GM21576 (cell line): Measurements from ENCODE around the gene ZNF326.
"Not testable (repeated sequence)": the region's sequence is repeated elsewhere in the genome, so short reads cannot be mapped to it uniquely, and the experiment has no call there.

Experiments used
- ATAC-seq: cut with Tn5 transposase; IDR thresholded peaks from one replicate; pipeline ENCODE4 v1.9.1; 2021; ENCODE audit warnings: mild to moderate bottlenecking, moderate library complexity; ENCODE audit not compliant: unreplicated experiment

The ZNF326 gene

DNA sequence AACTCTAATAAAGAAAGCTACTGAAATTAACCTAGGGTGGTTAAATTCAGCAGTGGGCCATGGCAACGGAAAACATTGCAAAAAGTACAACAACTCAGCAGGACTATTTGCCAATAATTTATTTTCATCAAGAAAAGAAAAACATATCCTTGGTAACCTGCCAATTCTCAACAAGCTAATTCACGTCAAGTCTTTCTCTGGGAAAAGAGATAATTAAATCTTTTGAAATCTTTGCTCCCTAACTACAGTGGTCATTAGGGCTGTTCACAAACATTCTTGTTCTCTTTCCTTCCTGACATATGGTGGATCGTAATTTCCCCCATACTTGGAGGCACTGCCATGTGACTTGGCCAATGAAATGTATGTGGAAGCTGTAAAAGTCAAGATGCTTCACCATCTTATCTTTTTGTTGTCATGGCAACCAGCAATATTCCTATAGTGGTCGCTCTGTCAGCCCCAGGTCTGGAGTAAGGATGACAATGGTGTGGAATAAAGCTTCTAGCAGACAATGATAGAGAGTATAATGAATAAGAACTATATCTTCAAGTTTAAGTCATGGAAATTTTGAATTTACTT lies 29.6 kb upstream of the ZNF326 start:
- ATAC-seq = no peak

DNA sequence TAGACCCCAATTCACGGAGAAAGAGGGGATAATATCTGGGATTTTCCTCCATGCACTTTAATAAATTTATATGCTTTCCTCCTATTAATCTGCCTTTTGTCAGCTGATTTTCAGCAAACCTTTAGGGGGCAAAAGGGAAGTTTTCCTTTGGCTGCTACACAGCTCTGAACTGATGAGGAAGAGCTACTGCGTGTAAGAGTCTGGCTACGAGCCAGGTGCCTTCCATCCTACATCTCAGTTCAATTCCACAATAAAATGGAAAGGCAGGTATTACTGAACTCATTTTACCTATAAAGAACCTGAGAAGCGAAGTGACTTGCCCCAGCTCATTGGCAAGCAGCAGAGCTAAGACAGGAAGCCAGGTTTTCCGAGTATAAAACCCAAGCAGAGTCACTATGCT lies 28.3 kb upstream of the ZNF326 start:
- no peak for ATAC-seq

DNA sequence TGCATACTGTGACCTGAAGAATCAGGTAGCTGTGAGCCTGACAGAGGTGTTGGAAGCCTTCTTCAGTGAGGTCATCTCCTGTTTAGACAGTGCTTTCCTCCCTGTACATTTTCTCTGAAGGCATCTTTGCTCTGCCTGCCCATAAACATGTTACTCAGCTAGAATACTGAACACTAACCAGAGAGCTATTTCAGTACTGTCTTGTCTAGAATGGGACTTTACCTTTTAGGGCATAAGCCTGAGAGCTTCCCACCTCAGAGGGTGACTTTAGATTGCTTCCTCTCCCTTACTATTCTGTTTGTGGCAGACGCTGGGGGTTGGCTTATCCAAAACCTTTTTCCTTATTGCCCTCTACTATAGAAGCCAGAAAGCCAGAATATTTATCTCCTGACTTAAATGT lies 23.3 kb upstream of the ZNF326 start:
- ATAC-seq = peak; percentile 83

DNA sequence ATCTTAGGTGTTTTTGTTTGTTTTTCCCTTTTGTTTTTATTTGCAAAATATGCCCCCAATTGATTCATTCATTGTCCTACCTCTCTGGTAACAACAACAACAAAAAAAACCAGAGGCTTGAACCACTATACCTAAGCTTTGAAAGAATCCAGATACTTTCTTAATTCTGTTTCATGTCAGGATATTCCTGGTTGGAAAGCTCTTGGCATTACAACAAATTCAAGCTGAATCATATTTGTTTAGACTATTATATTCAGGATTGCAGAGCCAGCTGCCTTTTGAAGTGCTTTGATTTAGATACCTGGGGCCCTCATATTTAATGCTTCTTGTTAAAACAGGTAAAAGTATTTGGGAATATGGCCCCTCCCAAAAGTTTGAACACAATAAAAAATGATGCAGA lies 22.9 kb upstream of the ZNF326 start:
- no peak for ATAC-seq

DNA sequence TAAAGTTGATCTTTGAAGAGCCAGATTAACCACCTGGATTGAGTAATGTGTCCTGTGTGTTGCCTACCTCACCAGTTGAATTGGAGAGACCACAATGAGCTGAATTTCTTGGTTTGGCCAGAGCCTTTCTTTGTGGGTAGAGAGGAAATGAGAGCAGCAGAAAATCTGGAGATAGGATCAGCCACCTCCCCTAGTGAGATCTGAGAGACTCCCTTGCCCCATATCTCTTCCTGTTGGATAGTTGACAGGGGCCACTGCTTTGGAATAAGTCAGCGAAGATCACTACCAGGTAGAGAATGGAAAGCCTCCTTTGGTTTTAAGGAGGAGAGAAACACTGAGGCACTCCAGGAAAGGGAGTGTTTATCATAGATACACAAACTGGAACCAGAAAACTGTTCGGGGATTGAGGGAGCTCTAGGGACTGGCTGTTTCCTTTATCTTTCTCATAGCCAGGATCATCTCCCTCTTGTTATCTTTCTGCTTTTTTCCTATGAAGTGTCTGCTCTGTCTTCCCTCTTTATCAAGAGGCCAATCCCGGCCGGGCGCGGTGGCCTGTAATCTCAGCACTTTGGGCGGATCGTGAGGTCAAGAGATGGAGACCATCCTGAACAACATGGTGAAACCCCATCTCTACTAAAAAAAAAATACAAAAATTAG lies 21.3 kb upstream of the ZNF326 start:
- ATAC-seq = no peak

DNA sequence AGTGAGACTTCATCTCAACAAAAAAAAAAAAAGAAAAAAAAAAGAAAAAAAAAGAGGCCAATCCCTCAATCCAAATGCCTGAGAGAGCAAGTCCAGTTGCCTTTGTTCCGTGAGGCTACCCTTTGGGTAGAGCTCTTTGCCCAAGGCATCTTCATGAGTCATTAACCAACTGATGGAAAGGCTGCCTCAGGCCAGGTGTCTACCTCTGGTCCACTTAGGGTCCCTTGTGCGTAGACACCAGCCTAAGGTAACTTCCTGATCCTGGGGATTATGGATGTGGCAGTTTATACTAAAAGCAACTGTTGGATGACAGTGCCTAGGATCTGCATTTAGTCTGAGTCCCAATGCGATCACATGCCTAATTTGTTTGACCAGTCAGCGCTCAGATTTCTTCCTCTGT lies 20.7 kb upstream of the ZNF326 start:
- no peak for ATAC-seq

DNA sequence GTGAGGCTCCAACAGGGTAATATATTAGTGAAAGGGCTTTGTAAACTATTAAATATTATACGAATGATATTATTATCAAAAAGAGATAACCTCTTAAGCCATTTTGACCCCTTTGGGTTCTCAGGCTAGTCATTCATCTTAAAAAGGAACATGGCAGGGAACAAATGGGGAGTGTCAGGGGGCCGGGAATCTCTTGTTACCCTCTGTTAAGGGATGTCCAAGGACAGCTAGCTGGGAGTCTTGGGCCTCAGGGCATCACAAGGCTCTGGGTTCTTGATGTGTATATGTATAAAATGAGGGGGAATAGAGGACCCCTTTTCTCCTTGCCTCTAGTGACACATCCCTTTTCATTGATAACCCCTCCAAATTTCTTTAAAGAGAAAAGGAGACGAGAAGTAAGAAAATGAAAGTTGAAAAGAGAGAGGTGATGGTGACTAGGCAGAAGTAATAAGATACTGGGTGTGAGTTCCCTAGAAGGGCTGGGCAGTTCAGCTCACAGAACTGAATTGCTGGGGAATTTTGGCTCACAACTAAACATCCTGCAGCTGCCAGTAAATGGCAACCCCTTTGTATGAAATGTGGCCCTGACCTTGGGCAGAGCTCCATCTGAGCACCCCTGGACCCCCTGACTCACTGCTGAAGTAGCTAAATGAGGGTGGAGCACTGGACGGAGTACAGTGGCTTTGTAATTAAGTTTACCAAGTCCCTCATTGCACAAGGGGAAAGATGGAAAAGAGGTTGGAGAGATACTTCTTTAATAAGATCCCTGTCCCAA lies 20.0 kb upstream of the ZNF326 start:
- no peak for ATAC-seq

DNA sequence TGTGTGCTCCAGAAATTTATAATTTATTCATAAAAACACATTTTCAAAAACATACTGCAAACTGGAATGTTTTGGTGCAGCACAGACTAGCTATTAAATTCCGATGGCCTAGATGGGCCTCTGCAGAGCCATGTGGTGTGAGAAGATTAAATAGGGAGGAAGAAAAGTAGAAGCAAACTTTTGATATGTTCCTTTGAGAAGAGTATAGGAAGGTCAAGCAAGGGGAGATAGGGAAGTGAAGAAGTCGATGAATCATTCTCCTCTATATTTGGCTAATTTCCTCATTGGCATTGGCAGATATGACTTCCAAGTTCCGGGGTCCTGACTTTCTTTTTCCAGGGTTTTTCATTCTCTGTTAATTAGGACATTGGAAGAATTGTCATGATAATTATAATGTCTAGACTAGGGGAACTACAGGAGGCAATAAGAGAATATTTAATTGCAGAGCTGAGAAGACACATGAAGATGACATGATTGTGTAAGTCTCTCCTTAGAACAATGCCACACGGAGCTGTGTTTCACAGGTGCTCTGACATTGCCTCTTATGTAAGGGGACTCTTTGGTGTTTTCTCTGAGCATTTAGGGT lies 19.3 kb upstream of the ZNF326 start:
- no peak for ATAC-seq

DNA sequence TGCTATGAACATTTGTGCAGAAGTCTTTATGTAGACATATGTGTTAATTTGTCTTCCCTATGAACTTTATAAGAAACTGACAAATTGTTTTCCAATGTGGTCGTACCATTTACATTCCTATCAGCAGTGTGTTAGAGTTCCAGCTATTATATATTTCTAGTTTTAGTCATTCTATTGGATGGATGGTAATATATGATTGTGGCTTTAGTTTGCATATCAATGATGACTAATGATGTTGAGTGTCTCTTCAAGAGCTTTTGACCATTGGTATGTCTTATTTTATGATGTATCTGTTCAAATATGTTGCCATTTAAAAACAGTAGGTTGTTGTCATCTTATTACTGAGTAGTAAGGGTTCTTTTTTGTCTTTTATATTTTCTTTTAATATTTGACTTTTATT lies 16.2 kb upstream of the ZNF326 start:
- ATAC-seq = no peak

DNA sequence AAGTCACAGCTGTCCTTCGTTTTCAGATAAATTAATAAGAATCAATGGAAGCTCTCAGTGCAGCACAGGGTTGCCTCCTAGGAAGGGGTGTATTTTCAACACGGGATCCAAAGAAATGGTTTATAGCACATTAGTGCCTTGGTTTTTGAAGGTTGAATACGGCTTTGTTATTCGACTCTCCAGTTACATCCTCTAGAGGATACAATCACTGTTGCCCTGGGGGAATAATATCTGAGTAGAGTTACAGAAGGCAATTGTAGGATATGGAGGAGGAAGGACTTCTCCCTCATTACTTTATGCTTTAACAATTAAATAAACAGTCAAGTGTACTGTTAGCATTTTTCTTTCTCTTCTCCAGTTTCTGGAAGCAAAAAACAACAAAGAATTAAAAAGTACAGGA lies 14.3 kb upstream of the ZNF326 start:
- no peak for ATAC-seq

DNA sequence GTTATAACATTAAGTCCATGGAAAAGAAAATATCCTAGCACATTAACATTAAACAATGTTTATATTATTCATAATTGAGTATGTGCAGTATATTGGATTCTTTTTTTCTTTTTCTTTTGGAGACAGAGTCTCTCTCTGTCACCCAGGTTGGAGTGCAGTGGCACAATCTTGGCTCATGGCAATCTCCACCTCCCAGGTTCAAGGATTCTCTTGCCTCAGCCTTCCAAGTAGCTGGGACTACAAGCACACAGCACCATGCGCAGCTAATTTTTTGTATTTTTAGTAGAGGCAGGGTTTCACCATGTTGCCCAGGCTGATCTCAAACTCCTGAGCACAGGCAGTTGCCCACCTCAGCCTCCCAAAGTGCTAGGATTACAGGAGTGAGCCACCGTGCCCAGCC lies 12.1 kb upstream of the ZNF326 start:
- not testable (repeated sequence) for ATAC-seq

DNA sequence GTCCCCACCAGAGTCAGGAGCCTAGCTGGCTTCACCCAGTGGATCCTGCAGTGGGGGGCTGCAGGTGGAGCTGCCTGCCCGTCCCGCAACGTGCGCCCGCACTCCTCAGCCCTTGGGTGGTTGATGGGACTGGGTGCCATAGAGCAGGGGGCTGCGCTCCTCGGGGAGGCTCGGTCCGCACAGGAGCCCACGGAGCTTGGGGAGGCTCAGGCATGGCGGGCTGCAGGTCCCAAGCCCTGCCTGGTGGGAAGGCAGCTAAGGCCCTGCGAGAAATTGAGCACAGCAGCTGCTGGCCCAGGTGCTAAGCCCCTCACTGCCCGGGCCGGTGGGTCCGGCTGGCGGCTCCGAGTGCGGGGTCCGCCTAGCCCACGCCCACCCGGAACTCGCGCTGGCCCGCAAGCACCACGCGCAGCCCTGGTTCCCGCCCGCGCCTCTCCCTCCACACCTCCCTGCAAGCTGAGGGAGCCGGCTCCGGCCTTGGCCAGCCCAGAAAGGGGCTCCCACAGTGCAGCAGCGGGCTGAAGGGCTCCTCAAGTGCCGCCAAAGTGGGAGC lies 10.3 kb upstream of the ZNF326 start:
- ATAC-seq = not testable (repeated sequence)

DNA sequence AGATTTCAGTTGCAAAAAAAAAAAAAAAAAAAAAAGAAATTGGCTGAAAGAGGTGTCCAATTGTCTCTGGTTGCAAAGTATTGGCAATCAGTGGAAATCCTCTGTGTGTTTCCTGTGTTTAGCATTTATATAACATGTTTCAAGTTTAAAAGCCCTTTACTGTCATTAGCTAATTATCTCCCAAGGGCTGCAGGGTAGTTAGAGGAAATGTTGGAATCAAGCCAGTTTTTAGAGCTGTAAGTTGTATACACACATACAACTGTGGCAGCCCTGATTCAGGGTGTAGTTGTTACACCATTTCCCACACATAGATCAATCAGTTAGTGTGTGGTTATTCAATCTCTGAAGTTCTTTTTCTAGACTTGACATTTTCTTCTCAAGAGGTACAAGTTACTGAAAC lies 8.9 kb upstream of the ZNF326 start:
- ATAC-seq = no peak

DNA sequence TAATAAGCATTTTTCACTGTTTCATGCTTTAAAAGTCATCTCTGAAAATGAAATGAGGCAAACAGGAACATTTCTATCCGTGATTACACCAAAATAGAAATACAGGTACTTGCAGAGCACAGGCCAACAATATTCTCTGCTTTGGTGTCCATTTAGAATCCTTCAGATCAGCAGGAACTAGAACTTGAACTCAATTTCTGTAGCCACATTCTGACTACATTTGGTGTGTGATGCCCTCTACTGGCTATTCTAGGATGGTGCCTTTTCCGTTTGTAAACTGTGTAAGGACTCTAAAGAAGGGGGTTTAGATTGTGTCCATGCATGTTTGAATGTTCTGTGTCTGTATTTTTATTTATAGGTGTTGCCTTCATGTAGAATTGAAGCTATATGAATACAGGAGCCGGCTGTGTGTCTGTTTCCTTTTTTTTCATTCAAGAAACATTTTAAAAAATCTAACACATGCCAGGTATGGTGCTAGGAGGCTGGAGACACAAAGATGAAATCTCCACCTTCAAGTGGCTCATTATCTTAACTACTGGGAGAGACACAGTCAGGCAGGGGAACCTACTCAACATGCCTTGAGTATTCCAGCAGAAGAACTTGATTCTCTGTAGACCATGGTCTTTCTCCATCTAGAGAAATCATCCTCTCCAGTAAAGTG lies 7.6 kb upstream of the ZNF326 start:
- ATAC-seq = peak; percentile 91

DNA sequence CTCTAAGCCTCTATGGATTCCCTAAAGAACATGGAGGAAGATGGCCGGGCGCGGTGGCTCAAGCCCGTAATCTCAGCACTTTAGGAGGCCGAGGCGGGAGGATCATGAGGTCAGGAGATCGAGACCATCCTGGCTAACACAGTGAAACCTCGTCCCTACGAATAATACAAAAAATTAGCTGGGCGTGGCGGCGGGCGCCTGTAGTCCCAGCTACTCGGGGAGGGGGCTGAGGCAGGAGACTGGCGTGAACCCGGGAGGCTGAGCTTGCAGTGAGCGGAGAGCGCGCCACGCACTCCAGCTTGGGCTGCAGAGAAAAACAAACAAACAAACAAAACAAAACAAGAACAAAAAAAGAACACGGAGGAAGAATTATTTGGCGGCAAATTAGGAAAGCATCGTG lies 5.8 kb upstream of the ZNF326 start:
- no peak for ATAC-seq

DNA sequence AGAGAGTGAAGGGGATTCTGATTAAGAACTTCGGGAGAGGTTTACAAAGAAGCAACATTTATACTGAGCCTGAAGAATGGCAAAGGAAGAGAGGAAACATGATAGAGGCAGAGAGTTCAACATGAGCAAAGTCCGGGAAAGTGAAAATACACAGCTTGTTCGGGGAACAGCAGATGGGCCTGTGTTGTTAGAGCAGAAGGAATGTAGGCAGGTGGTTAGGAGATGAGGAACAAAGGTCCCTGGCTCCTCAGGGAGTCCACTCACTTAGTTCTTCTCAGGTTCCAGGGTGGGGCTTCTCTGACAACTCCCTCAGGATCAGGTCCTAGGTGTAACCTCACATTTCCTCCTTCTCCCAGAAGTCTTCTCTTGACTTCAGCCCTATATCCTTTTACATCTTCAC lies 5.1 kb upstream of the ZNF326 start:
- ATAC-seq = no peak

DNA sequence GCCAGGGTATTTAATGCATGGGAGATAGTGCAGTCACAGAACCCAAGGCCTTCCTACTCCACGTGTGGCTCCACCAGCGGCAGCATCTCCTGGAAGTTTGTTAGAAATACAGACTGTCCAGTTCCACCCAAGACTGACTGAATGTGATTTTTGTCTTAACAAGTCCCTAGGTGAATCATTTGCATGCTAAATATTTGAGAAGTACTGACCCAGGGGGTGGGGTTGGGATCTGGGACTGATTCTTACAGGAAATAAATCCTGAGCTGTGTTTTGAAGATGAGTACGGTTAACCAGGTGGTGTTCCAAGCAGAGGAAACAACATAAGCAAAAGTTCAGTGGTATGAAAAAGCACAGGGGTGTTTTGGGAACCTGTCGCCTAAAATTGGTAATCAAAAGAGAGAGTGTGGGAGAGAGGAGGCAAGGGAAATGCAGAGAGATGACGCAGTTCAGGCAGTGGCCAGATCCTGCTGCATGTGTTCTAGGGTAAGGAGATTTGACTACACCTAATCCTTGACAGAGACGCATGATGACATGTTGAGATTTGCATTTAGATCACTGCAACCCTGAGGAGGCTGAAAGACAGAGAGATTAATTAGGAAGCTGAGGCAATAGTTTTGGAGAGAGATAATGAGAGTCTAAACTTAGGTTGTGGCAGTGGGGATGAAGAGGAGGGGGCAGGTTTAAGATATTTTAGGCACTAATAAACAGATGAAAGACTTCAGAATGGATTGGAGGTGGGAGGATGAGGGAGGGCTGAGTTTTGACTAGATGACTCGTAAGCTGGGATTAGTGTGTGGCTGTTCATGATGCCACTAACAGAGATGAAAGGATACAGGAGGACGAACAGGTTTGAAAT lies 3.7 kb upstream of the ZNF326 start:
- ATAC-seq = no peak

DNA sequence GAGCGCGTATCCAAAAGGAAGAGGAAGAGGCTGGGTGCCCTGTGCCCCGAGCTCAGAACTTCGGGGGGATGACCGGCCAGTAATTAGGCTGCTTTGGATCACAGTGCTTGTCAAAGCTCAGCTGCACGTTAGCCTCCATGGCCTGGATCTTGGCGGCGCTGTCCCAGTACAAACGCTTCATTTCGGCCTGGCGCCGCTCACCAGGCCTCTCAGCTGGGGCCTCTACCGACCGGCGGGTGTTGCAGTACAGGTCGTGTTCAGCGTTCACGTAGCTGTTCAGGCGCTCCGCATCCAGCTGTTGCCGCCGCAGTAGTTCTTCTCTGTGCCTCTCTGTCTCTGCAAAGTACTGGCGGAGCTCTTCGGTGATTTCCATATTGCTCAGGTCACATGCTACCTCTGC lies 1.4 kb upstream of the ZNF326 start:
- no peak for ATAC-seq

DNA sequence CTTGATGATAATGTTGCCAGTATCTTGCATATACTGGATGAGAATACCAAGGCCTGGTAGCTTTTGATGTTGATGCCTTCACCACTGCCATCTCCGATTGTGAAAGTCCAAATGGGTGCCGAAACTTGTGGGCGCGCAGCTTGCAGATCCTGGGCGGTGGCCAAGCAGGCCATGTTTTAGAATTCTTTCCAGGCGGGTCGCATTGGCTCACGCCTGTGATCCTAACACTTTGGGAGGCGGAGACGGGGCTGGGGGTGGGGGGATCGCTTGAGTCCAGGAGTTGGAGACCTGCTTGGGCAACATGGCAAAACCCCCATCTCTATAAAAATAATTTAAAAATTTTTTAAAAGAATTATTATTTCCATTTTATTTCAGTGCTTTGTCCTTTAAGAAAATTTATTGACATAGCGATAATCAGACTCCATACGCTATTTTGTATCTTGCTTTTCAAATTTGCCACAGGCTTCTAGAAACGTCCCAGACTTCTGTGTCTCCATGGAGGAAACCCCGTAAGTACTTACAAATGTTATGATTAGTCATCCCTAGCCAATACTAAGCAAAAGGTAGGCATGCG lies 592 bp upstream of the ZNF326 start:
- no peak for ATAC-seq
